KG1 (cell line): ENCODE data around the gene ESR1.
"Not testable (repeated sequence)": the region's sequence is repeated elsewhere in the genome, so short reads cannot be mapped to it uniquely, and the experiment has no call there.

Experiments used
- DNase-seq: peaks from one replicate; lab custom pipeline; 2025; lab: John Stamatoyannopoulos, UW

The ESR1 gene

DNA sequence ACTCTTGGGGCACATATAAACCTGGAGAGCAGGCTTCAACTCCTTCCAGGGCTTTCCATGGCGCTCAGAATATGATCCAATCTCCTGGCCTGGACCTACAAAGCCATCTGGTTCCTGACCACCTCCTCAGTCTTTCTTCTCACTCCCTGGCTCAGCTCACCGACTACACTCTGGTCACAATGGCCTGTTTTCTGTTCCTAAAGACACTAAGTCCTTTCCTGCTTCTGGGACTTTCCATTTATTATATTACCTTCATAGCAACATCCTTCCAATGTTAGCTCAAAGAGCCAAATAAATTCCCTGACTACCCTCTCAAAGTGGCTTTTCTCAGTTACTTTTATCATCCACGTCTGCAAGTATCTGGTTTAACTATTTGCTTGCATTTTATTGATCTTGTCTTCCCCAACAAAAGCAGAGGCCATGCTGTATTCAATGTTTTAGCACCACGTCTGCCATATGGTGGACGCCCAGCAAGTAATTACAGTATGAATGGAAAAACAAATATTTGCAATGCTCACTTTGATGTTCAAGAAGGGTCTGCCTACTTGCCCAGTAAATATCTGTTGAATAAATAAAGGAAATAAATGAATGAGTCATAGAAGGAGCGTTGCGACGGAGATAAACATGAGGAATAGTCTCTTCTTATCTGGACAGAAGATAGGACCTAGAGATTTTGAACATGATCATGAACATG lies 328.4 kb downstream of the ESR1 start:
- DNase-seq = no peak

DNA sequence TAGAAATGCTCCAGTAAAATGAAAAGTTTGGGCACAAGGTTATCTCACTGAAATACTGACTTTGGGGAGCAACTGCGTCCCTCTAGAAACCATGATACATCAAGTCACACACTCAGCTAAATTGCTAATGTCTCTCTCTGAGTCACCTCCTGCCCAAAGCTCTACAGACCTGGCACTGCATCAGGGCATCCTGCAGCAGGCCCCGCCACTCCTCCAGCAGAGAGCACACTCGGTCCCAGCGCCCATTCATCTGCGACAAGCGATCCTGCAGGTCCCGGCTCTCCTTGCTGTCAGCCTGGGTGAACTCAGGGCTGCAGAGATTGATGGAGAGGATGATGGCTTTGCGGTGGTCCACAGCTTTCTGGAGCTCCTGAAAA lies 329.0 kb downstream of the ESR1 start:
- DNase-seq = no peak

GRCh38 chr6:152138344-152138743 lies 330.9 kb downstream of the ESR1 start:
- DNase-seq = not testable (repeated sequence)

- no peak for DNase-seq
Measured at GRCh38 chr6:152142105-152142504, 334.6 kb downstream of the ESR1 start.

DNA sequence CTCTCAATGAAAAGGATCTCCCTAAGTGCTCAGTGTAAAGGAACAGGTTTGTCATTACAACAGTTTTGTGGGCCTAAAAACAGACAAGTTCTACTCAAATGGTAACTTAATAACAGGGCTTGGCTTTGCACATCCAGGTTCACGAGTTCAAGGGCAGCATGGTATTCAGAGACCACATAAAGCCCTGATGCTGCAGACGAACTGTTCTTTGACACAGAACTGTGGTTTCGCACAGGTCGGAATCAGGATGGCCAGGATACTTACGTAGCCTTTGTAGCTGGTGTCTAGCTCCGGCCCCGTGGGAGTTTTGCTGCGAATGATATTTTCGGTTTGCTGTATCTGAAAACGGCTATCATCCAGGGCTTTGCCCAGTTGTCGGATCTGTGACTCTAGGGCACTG lies 335.9 kb downstream of the ESR1 start:
- DNase-seq = no peak

GRCh38 chr6:152146385-152146784 lies 338.9 kb downstream of the ESR1 start:
- no peak for DNase-seq

DNA sequence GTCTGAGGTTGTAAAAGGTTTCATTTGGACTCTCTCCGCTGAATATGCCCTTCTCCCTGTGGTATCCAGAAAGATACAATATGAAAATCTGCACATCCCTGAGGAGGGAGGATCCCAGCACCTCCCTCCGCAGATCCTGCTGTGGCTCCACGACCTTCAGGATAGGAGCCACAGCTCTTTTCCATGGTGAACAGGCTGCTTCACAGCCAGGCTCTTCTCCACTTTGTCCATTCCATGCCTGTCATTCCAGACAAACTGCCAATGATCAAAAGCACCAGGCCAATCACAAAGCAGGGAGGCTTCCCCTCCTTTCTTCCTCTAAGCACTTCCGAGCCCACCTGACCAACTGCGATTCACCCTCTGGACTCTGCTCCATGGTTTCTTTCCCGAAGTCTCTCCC lies 339.8 kb downstream of the ESR1 start:
- no peak for DNase-seq

DNA sequence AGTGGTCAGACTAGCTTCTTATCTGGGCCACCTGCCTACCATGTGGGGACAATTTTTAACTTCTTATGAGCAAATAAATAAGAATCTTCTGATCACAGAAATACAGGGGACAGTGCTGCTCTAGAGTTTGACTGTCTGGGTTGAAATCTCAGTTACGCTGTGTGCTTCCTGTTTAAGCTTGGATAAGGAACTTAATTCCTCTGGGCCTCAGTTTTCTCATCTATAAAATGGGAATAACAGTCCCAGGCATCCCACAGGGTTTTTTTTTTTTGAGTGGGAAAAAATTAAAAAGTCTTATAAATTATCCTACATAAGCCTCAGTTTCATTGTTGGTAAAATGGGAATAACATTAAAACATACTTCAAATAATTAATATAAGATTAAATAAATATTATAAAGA lies 340.9 kb downstream of the ESR1 start:
- DNase-seq = no peak

- DNase-seq = no peak
Measured at GRCh38 chr6:152150196-152150595, 342.7 kb downstream of the ESR1 start.

DNA sequence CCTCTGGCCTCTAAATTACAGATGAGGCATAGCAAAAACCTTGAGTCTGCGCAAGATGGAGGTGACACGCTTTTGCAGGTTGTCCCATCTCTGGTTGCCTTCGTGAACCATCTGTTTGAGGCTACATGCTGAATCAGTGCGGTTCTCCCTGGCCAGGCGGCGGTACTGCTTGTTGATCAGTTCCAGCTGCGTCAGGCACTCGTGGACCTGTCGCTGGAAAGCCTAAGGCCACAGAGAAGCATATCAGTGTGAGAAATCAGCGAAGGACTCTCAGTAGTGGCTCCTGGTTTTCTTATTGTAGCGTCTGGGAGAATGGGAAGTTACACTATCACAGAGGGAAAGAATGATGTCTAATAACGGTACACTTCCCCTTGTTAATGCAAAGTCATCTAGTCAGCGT lies 344.4 kb downstream of the ESR1 start:
- DNase-seq = no peak

- DNase-seq = no peak
Measured at GRCh38 chr6:152154559-152155356, 347.3 kb downstream of the ESR1 start.

- DNase-seq = no peak
Measured at GRCh38 chr6:152155792-152156191, 348.3 kb downstream of the ESR1 start.

DNA sequence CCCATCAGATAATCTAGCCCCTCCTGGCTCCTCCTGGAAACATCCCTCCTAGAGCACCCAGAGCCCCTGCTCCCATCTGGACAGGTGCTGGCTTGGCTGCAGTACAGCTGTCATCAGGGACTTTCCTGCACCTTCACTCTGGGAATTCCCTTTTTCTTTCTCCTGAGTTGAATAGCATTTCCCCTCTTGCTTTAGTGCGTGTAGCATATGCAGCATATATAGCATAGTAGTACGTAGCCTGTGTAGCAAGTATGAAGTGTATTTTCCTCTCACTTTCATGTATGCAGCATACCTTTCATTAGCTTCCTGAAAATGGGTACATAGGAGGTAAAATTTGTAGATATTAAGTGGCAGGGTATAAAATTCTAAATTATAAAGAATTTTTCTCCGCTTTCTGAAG lies 352.9 kb downstream of the ESR1 start:
- DNase-seq = no peak

DNA sequence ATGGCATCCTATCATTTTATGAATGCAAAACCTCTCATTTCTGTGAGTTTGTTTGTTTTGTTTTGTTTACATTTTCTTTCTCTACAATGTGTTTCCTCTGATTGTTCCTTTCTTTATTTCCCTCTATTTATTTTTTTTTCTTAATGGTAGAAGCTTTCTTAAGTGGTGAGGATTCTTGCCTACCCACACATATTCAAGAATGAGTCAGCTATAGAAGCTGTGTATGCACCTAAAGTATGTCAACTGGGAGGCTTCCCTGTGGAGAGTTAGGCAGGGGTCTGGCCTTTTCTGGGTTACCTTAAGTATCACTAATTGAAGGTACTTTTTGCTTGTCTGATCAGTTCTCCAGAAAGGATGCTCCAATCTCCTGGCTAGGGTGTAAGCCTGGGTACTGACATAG lies 354.0 kb downstream of the ESR1 start:
- DNase-seq = no peak

- DNase-seq = no peak
Measured at GRCh38 chr6:152164957-152165356, 357.5 kb downstream of the ESR1 start.

DNA sequence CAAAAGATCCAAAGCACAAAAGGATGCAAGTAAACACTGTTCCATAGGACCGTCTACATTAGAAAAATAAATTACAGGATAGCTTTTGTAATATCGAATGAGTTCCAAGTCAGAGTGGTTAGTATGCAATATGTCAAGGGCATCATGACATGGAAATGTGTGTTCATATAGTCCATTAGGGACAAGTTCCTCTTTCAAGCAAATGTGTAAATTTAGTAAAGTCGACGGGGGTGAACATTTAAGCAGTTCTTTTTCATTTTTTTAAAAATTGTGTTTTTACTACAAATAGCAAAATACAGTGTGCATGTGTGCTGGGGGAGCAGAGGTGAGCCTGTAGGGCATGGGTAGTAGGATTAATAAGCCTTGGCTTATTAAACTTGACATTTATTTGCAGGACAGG lies 359.0 kb downstream of the ESR1 start:
- DNase-seq = no peak

- no peak for DNase-seq
Measured at GRCh38 chr6:152166897-152167296, 359.4 kb downstream of the ESR1 start.

DNA sequence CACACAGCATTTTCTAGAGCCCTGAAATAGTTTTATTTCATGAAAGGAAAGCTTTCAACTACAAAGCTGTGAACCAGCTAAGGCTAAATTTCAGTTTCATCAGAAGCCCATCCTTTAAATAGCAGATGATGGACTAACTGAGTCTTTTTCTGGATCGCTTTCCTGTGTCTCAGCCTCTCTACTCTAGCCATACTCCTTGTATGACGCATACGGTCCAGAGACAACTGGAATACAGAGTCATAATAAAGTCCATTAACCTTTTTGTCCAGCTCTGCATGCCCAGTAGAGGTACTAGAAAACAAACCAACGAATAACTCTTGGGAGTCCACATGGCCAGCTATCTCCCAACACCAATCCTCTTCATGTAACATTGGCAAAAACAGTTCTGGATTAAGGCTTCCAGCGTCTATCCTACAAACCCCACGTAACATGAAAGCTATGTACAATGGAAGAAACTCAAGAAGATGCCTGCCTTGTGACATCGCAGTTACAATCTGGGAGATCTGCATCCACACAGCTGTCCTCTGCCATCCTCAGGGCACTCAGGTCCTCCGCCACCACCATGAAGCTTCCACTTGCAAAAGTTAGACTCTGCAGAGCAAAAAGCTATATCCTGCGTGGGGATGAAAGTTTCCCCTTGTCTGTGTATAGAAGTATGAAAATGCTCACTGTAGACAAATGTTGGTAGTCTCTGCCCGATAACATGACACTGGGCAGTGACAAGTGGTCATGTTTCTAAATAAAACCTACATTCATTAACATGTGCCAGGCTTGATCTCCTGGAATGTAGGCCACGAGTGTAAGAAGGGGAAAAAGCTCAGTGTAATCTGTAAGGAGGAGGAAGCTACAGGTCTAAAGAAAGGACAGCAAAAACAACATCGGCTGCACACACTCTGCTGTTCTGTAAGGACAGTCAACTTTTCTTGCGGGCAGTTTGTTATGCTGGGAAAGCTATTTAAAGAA lies 360.4 kb downstream of the ESR1 start:
- no peak for DNase-seq

DNA sequence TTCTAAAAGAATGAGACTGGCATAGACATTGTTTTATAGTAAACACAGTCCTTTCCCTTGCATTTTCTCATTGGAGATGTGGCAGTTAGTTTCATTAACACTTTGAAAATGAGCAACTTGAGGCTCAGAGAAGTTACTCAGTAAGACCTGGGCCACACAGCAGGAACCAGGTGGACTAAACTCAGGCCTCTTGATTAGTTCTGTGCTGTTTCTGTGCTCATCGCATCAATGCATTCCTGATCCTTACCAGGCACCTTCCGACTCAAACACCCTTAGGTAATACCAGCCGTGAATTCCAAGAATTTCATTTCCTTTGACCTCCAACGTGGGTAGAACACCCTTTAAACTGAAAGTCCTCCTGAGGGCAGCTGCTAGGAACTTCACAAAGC lies 362.8 kb downstream of the ESR1 start:
- DNase-seq = no peak

GRCh38 chr6:152170702-152171667 lies 363.5 kb downstream of the ESR1 start:
- no peak for DNase-seq

DNA sequence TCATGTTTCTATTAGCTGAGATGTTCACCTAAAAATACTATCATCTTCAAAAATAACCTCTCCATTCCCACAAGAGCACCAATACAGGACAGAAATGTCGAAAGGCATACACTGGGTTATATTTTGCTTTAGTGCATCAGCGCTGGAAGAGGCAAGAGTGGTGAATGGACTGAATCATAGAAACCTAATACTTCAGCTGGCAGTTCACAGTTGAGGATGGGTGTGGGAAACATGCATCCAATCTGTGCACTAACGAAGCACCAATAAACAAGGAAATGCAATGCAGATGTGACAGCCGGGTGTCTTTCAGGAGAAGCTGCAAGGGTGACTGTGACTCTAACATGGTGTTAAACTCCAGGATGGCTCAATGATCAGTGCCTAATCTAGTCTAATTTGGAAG lies 365.8 kb downstream of the ESR1 start:
- no peak for DNase-seq
